GM21447 (cell line): Measurements from ENCODE around the gene HOMER1.

Experiments used
- ATAC-seq: cut with Tn5 transposase; IDR thresholded peaks from one replicate; pipeline ENCODE4 v1.9.1; 2021; ENCODE audit not compliant: unreplicated experiment

Gene HOMER1

DNA sequence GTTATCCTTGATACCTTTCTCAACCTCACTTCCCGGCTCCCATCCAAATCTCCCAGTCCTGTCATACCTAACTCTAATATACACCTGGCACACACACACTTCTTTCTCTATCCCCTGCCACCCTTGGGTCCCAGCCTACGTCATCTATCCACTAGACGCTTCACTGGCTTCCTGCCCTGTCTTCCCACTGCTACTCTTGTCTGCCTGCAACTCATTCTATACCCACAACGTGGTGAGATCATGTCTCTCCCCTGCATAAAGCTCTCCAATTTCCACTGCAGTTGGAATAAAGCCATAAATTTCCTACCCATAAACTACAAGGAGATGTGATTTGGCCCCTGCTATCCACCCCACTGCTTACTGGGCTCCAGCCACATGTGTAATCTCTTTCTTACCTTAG is 184.5 kb downstream of the HOMER1 start:
- no peak for ATAC-seq
